Right atrium auricular region (tissue), 2 donors: ENCODE data around the gene SEMA5A. TPM values are rescaled to one million over a fixed set of nuclear protein-coding genes. Genes with fewer than 3 reads are reported as not detected.

Experiments
- DNase-seq: peaks from one replicate; pipeline ENCODE4 v3.0.0-alpha.2; 2019; ENCODE audit warnings: low spot score
- H3K27ac ChIP-seq, 2 donors: fragments of 200-600 bp; sonication (generic); 1 replicate in 1 of 2; 2 replicates in 1 of 2; pipeline ENCODE4 v1.5.1; 2016 to 2019
- H3K27me3 ChIP-seq, 2 donors: fragments of 200-600 bp; sonication (generic); one replicate each; pipeline versions ENCODE4 v1.5.1 to v1.6.0; 2017 to 2019
- H3K36me3 ChIP-seq: fragments of 200-600 bp; sonication (generic); one replicate; pipeline ENCODE4 v1.5.1; 2016
- H3K4me1 ChIP-seq, 2 donors: fragments of 200-600 bp; sonication (generic); one replicate each; pipeline versions ENCODE4 v1.5.1 to v1.6.0; 2017 to 2019
- H3K4me3 ChIP-seq, 2 donors: fragments of 200-600 bp; sonication (generic); 1 replicate in 1 of 2; 2 replicates in 1 of 2; pipeline ENCODE4 v1.5.1; 2017 to 2019; ENCODE audit warnings: mild to moderate bottlenecking in 1 of 2, moderate library complexity in 1 of 2
- H3K9me3 ChIP-seq, 2 donors: fragments of 200-600 bp; sonication (generic); one replicate each; pipeline ENCODE4 v1.5.1; 2019
- total RNA-seq, 2 donors: library from RNA; depleted of rRNA; stranded (reverse); fragments of >200 nt; gene quantifications; one replicate each; pipeline ENCODE4 v1.1.0, GENCODE V29; 2016
- TF ChIP-seq, protein P1 (sequence below), 2 donors: fragments of 200-600 bp; sonication (generic); IDR thresholded peaks; one replicate each; pipeline ENCODE4 v1.5.1; 2019; ENCODE audit warnings: antibody characterized with exemption in 2 of 2

Gene SEMA5A
- total RNA-seq, 2 donors from 2014 or later, result 14.1 to 26.2 TPM

- TF ChIP-seq, protein P1, sequence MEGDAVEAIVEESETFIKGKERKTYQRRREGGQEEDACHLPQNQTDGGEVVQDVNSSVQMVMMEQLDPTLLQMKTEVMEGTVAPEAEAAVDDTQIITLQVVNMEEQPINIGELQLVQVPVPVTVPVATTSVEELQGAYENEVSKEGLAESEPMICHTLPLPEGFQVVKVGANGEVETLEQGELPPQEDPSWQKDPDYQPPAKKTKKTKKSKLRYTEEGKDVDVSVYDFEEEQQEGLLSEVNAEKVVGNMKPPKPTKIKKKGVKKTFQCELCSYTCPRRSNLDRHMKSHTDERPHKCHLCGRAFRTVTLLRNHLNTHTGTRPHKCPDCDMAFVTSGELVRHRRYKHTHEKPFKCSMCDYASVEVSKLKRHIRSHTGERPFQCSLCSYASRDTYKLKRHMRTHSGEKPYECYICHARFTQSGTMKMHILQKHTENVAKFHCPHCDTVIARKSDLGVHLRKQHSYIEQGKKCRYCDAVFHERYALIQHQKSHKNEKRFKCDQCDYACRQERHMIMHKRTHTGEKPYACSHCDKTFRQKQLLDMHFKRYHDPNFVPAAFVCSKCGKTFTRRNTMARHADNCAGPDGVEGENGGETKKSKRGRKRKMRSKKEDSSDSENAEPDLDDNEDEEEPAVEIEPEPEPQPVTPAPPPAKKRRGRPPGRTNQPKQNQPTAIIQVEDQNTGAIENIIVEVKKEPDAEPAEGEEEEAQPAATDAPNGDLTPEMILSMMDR (IDR thresholded peaks at IDR 0.05), result no peak
- Histone ChIP-seq H3K27me3 (no peaks in the 10 kb centered on the region), H3K4me1 (no peaks in the 10 kb centered on the region), H3K36me3 (no peaks in the 10 kb centered on the region), H3K27ac (no peak overlapping the region), H3K4me3 (no peak overlapping the region), H3K9me3 (no peaks in the 10 kb centered on the region)
- no peak for DNase-seq
These were observed 300.8 kb downstream of the SEMA5A start for GRCh38 chr5:9245071-9245470.

DNA sequence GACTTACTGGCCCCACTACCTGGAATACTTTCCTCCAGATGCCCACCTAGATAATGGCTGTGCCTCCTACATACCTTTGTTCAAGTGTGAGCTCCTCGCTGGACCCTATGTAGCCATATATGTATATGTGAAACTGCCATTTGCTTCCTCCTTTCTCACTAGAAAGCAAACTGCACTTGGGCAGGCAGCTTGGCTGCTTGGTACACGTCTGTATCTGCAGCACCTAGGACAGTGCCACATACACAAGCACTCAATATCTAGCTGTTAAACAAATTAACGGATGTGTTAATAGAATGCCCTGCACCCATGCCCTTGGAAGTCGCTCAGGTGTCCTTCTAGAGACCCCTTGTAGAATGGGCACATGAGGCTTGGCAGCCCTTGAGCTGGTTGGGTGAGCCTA lies 301.5 kb downstream of the SEMA5A start:
- H3K9me3 ChIP-seq, result no peaks in the 10 kb centered on the region
- no peak for DNase-seq
- TF ChIP-seq, protein P1 (IDR thresholded peaks at IDR 0.05), result no peak
- no peaks in the 10 kb centered on the region for H3K4me1 ChIP-seq
- H3K36me3 ChIP-seq, result no peaks in the 10 kb centered on the region
- H3K27ac ChIP-seq, result no peak overlapping the region
- H3K27me3 ChIP-seq, result no peaks in the 10 kb centered on the region
- H3K4me3 ChIP-seq, result no peak overlapping the region

- DNase-seq, result no peak
- Histone ChIP-seq H3K4me3 (no peak overlapping the region), H3K9me3 (no peaks in the 10 kb centered on the region), H3K4me1 (no peaks in the 10 kb centered on the region), H3K27ac (no peak overlapping the region), H3K27me3 (no peaks in the 10 kb centered on the region), H3K36me3 (no peaks in the 10 kb centered on the region)
- TF ChIP-seq, protein P1 (IDR thresholded peaks at IDR 0.05), result no peak
These were observed 304.2 kb downstream of the SEMA5A start for GRCh38 chr5:9241479-9242305.

DNA sequence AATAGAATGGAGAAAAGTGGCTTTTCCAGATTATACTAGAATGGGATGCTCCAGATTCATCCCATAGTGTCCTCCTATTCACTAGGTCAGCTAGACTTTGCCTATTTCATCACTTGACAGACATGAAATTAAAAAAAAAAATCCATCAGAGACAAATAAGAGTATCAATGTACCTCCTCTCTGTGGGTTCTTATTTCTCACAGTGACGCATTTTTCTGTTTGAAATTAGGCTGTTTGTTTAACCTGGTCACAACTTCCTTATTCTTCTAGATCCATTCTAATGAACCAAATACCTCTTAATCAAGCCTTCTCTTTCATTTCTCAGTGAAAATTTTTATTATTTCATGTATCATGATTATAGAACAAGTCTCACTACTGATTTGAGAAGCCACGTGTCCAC lies 305.4 kb downstream of the SEMA5A start:
- Histone ChIP-seq H3K36me3 (no peaks in the 10 kb centered on the region), H3K27ac (no peak overlapping the region), H3K27me3 (no peaks in the 10 kb centered on the region), H3K4me1 (no peaks in the 10 kb centered on the region), H3K4me3 (no peak overlapping the region), H3K9me3 (no peaks in the 10 kb centered on the region)
- TF ChIP-seq, protein P1 (IDR thresholded peaks at IDR 0.05), result no peak
- DNase-seq, result no peak

- TF ChIP-seq, protein P1 (IDR thresholded peaks at IDR 0.05), result no peak
- DNase-seq, result no peak
- no peak overlapping the region for H3K4me3 ChIP-seq
- no peaks in the 10 kb centered on the region for H3K27me3 ChIP-seq
- no peaks in the 10 kb centered on the region for H3K9me3 ChIP-seq
- no peak overlapping the region for H3K27ac ChIP-seq
- no peaks in the 10 kb centered on the region for H3K4me1 ChIP-seq
- H3K36me3 ChIP-seq, result no peaks in the 10 kb centered on the region
These were observed 306.2 kb downstream of the SEMA5A start for GRCh38 chr5:9239626-9240025.

GRCh38 chr5:9239071-9239470 lies 306.8 kb downstream of the SEMA5A start:
- H3K9me3 ChIP-seq, result no peaks in the 10 kb centered on the region
- no peak overlapping the region for H3K27ac ChIP-seq
- no peaks in the 10 kb centered on the region for H3K36me3 ChIP-seq
- DNase-seq, result no peak
- H3K4me1 ChIP-seq, result no peaks in the 10 kb centered on the region
- TF ChIP-seq, protein P1 (IDR thresholded peaks at IDR 0.05), result no peak
- H3K4me3 ChIP-seq, result no peak overlapping the region
- no peaks in the 10 kb centered on the region for H3K27me3 ChIP-seq
